H1 (cell line): ENCODE results near the gene DNAAF8. TPM values are rescaled to one million over a fixed set of nuclear protein-coding genes. Genes with fewer than 3 reads are reported as not detected.

Source experiments
- CTCF ChIA-PET: fragments of 300-600 bp; sonication (Branson Sonifier 250); formaldehyde crosslinking; loops from one replicate; lab custom pipeline; 2021; ENCODE audit not compliant: partially characterized antibody; lab: Charles Lee
- POLR2A ChIA-PET: fragments of 300-600 bp; sonication (Branson Sonifier 250); formaldehyde crosslinking; loops from one replicate; lab custom pipeline; 2021; ENCODE audit warnings: inconsistent platforms; ENCODE audit not compliant: partially characterized antibody; lab: Charles Lee
- DNase-seq, 2 experiments: peaks; one replicate each; pipeline versions ENCODE4 v3.0.0 to v3.0.0-alpha.2; 2010 to 2022; ENCODE audit warnings: low spot score in 2 of 2, low read depth in 1 of 2, mixed read lengths in 1 of 2
- FAIRE-seq: peaks from 2 replicates; lab custom pipeline; 2011; peaks lifted over from hg19 to GRCh38; lab: Jason Lieb, UNC
- H2AFZ ChIP-seq: 2 replicates; pipeline ENCODE4 v1.8.1; 2012; ENCODE audit warnings: low read length, inconsistent platforms
- H2AK5ac ChIP-seq: 2 replicates; pipeline ENCODE4 v1.6.1; 2013; ENCODE audit warnings: low read depth, low read length
- H2BK120ac ChIP-seq: replicated peaks from 2 replicates; pipeline ENCODE3; 2013; ENCODE audit warnings: low read depth, low read length, inconsistent platforms
- H2BK12ac ChIP-seq: 2 replicates; pipeline ENCODE4 v1.6.1; 2013; ENCODE audit warnings: low read depth, low read length
- H2BK15ac ChIP-seq: 2 replicates; pipeline ENCODE4 v1.6.1; 2013; ENCODE audit warnings: low read length
- H2BK20ac ChIP-seq: 2 replicates; pipeline ENCODE4 v1.6.1; 2013; ENCODE audit warnings: low read length
- H2BK5ac ChIP-seq: 2 replicates; pipeline ENCODE4 v1.6.1; 2013; ENCODE audit warnings: low read depth, low read length
- H3K14ac ChIP-seq: 2 replicates; pipeline ENCODE4 v1.6.1; 2013; ENCODE audit warnings: inconsistent platforms; ENCODE audit not compliant: insufficient read length
- H3K18ac ChIP-seq: 2 replicates; pipeline ENCODE4 v1.6.1; 2013; ENCODE audit warnings: low read length; ENCODE audit errors: extremely low read depth
- H3K23ac ChIP-seq: 2 replicates; pipeline ENCODE4 v1.6.1; 2013; ENCODE audit warnings: inconsistent platforms; ENCODE audit not compliant: insufficient read length
- H3K23me2 ChIP-seq: 2 replicates; pipeline ENCODE4 v1.6.1; 2013; ENCODE audit warnings: low read depth, low read length
- H3K27ac ChIP-seq: 2 replicates; pipeline ENCODE4 v1.6.1; 2011; ENCODE audit warnings: low read depth, low read length, inconsistent platforms
- H3K27me3 ChIP-seq, 4 experiments: replicated peaks in 1 of 4; 1 replicate in 1 of 4; 2 replicates in 3 of 4; pipeline versions ENCODE4 v1.6.1 to v1.8.1; 2011 to 2013; ENCODE audit warnings: low read length in 3 of 4, mild to moderate bottlenecking in 3 of 4, inconsistent platforms in 2 of 4, mixed read lengths in 2 of 4, moderate library complexity in 1 of 4; ENCODE audit not compliant: control insufficient read depth in 3 of 4, insufficient read depth in 3 of 4; ENCODE audit errors: extremely low read depth in 1 of 4
- H3K36me3 ChIP-seq, 4 experiments: 2 replicates each; pipeline versions ENCODE4 v1.6.1 to v1.8.1; 2011 to 2013; ENCODE audit warnings: mild to moderate bottlenecking in 4 of 4, low read length in 3 of 4, moderate library complexity in 2 of 4, control low read depth in 1 of 4, inconsistent platforms in 1 of 4; ENCODE audit not compliant: insufficient read depth in 4 of 4, control insufficient read depth in 2 of 4
- H3K4ac ChIP-seq: replicated peaks from 2 replicates; pipeline ENCODE3; 2013; ENCODE audit warnings: low read length, low read depth, mixed read lengths, inconsistent platforms; ENCODE audit not compliant: insufficient read length
- H3K4me1 ChIP-seq, 4 experiments: replicated peaks in 1 of 4; 1 replicate in 1 of 4; 2 replicates in 3 of 4; pipeline versions ENCODE4 v1.6.1 to v1.8.1; 2011 to 2013; ENCODE audit warnings: low read length in 3 of 4, inconsistent platforms in 2 of 4, mixed read lengths in 1 of 4; ENCODE audit not compliant: insufficient read depth in 4 of 4, control insufficient read depth in 3 of 4
- H3K4me2 ChIP-seq, 2 experiments: 2 replicates each; pipeline versions ENCODE4 v1.6.1 to v1.8.1; 2011 to 2013; ENCODE audit warnings: low read depth in 2 of 2, low read length in 2 of 2, control low read depth in 1 of 2, inconsistent platforms in 1 of 2, mild to moderate bottlenecking in 1 of 2; ENCODE audit not compliant: insufficient read depth in 1 of 2
- H3K4me3 ChIP-seq, 4 experiments: fragments of 200-600, 300-600 bp in 1 of 4; sonication (generic), shearing (Covaris generic), sonication (Bioruptor Twin) in 1 of 4; 2 replicates each; pipeline versions ENCODE4 v1.5.1 to v1.8.1; 2011 to 2016; ENCODE audit warnings: low read length in 4 of 4, low read depth in 3 of 4, control low read depth in 2 of 4, inconsistent platforms in 2 of 4, mild to moderate bottlenecking in 2 of 4, mixed read lengths in 1 of 4, moderate library complexity in 1 of 4; ENCODE audit not compliant: insufficient read depth in 2 of 4; ENCODE audit errors: extremely low read depth in 1 of 4
- H3K56ac ChIP-seq: replicated peaks from 2 replicates; pipeline ENCODE3; 2013; ENCODE audit warnings: low read depth, mild to moderate bottlenecking, mixed read lengths, low read length, inconsistent platforms; ENCODE audit not compliant: insufficient read length
- H3K79me1 ChIP-seq: 2 replicates; pipeline ENCODE4 v1.6.1; 2013; ENCODE audit warnings: low read depth, low read length, control low read depth
- H3K79me2 ChIP-seq, 2 experiments: 2 replicates each; pipeline versions ENCODE4 v1.6.1 to v1.8.1; 2012 to 2013; ENCODE audit warnings: low read length in 2 of 2, mild to moderate bottlenecking in 2 of 2, inconsistent platforms in 1 of 2; ENCODE audit not compliant: insufficient read depth in 2 of 2, control insufficient read depth in 1 of 2
- H3K9ac ChIP-seq, 4 experiments: replicated peaks in 1 of 4; 1 replicate in 1 of 4; 2 replicates in 3 of 4; pipeline versions ENCODE4 v1.6.1 to v1.8.1; 2011 to 2013; ENCODE audit warnings: low read depth in 3 of 4, low read length in 3 of 4, control low read depth in 2 of 4, mild to moderate bottlenecking in 2 of 4, moderate library complexity in 2 of 4, inconsistent platforms in 1 of 4; ENCODE audit errors: extremely low read depth in 1 of 4
- H3K9me3 ChIP-seq, 2 experiments: 2 replicates each; pipeline versions ENCODE4 v1.6.1 to v1.8.1; 2012 to 2013; ENCODE audit warnings: mild to moderate bottlenecking in 2 of 2, moderate library complexity in 2 of 2, control low read depth in 1 of 2, inconsistent platforms in 1 of 2, low read depth in 1 of 2, low read length in 1 of 2, mixed read lengths in 1 of 2; ENCODE audit not compliant: insufficient read depth in 2 of 2
- H4K20me1 ChIP-seq, 2 experiments: replicated peaks in 1 of 2; 2 replicates each; pipeline versions ENCODE3 to v1.8.1; 2011 to 2013; ENCODE audit warnings: inconsistent platforms in 2 of 2, low read length in 2 of 2, mild to moderate bottlenecking in 1 of 2; ENCODE audit not compliant: insufficient read depth in 2 of 2, control insufficient read depth in 1 of 2
- H4K5ac ChIP-seq: 2 replicates; pipeline ENCODE4 v1.6.1; 2013; ENCODE audit warnings: low read length, low read depth, mixed read lengths, inconsistent platforms; ENCODE audit not compliant: insufficient read length
- H4K8ac ChIP-seq: 2 replicates; pipeline ENCODE4 v1.8.0; 2013; ENCODE audit warnings: mild to moderate bottlenecking, moderate library complexity, low read length, inconsistent platforms; ENCODE audit not compliant: insufficient read depth; ENCODE audit errors: extremely low read depth
- H4K91ac ChIP-seq: replicated peaks from 2 replicates; pipeline ENCODE3; 2013; ENCODE audit warnings: low read length, mixed read lengths, inconsistent platforms; ENCODE audit not compliant: insufficient read length
- BCL11A ChIP-seq, 2 experiments: IDR thresholded peaks; one replicate each; pipeline ENCODE4 v1.6.1; 2011; ENCODE audit warnings: low read depth in 2 of 2, low read length in 2 of 2, mild to moderate bottlenecking in 2 of 2
- CREB1 ChIP-seq: IDR thresholded peaks from 2 replicates; pipeline ENCODE4 v1.6.1; 2012; ENCODE audit warnings: inconsistent platforms
- EGR1 ChIP-seq: IDR thresholded peaks from 2 replicates; pipeline ENCODE4 v1.6.1; 2011; ENCODE audit warnings: low read depth, low read length, borderline replicate concordance
- JUN ChIP-seq: IDR thresholded peaks from 2 replicates; pipeline ENCODE4 v1.6.1; 2011; ENCODE audit warnings: low read depth, mild to moderate bottlenecking, improper control_type of control experiment, low read length
- JUND ChIP-seq: IDR thresholded peaks from 2 replicates; pipeline ENCODE4 v1.6.1; 2011; ENCODE audit warnings: mild to moderate bottlenecking, improper control_type of control experiment, low read length
- NANOG ChIP-seq: IDR thresholded peaks from 2 replicates; pipeline ENCODE4 v1.6.1; 2011; ENCODE audit warnings: low read length, low read depth, mild to moderate bottlenecking, inconsistent platforms; ENCODE audit not compliant: insufficient read depth, poor library complexity, severe bottlenecking
- POLR2A ChIP-seq, 2 experiments: IDR thresholded peaks; 1 replicate in 1 of 2; 2 replicates in 1 of 2; pipeline ENCODE4 v1.6.1; 2011; ENCODE audit warnings: low read depth in 2 of 2, low read length in 2 of 2, mild to moderate bottlenecking in 2 of 2; ENCODE audit errors: control extremely low read depth in 1 of 2
- RXRA ChIP-seq: IDR thresholded peaks from 2 replicates; pipeline ENCODE4 v1.6.1; 2011; ENCODE audit warnings: low read depth, mild to moderate bottlenecking, low read length, moderate library complexity; ENCODE audit not compliant: insufficient read depth
- SP4 ChIP-seq: IDR thresholded peaks from 2 replicates; pipeline ENCODE4 v1.6.1; 2012; ENCODE audit warnings: low read length, inconsistent platforms
- SUZ12 ChIP-seq: fragments of 200-600 bp; sonication (generic); IDR thresholded peaks from 2 replicates; pipeline ENCODE4 v1.6.1; 2012; ENCODE audit warnings: mild to moderate bottlenecking, inconsistent platforms, low read length, moderate library complexity, mixed read lengths
- TEAD4 ChIP-seq: IDR thresholded peaks from 2 replicates; pipeline ENCODE4 v1.6.1; 2012; ENCODE audit warnings: low read depth, low read length, inconsistent platforms, mixed read lengths
- USF2 ChIP-seq: IDR thresholded peaks from 2 replicates; pipeline ENCODE4 v1.6.1; 2011; ENCODE audit warnings: low read length, improper control_type of control experiment
- YY1 ChIP-seq: IDR thresholded peaks from 2 replicates; pipeline ENCODE4 v1.6.1; 2011; ENCODE audit warnings: low read depth, mild to moderate bottlenecking, low read length
- WGBS, 2 experiments: shearing (Covaris generic) in 1 of 2; methylation state at CpG; one replicate each; pipeline versions ENCODE4 v1.1.6 to v1.1.7; 2013 to 2015; ENCODE audit warnings: low lambda C conversion rate in 2 of 2, mixed read lengths in 2 of 2, inconsistent platforms in 1 of 2, low coverage in 1 of 2, missing lambda C conversion rate in 1 of 2; ENCODE audit not compliant: insufficient replicate concordance in 2 of 2, insufficient coverage in 1 of 2, insufficient read length in 1 of 2; ENCODE audit errors: extremely low coverage in 1 of 2, missing lambda C conversion rate in 1 of 2; 5-methylcytosine and 5-hydroxymethylcytosine counted together
- polyA plus RNA-seq, 7 experiments: library from polyadenylated mRNA; depleted of rRNA in 3 of 7; stranded (reverse) in 5 of 7; unstranded in 2 of 7; fragments of >200 nt in 5 of 7; fragments of 200-250 nt in 2 of 7; gene quantifications; 1 replicate in 5 of 7; 2 replicates in 1 of 7; 4 replicates in 1 of 7; pipeline versions ENCODE4 v1.2.1 to v1.2.3, GENCODE V29; 2011 to 2013; ENCODE audit warnings: missing spikeins in 2 of 7, mixed read lengths in 2 of 7
- total RNA-seq: library from RNA; stranded (reverse); fragmentation: NEBNext Ultra II Directional; extraction: Animal tissue kit (Norgen Biotek cat#: 25700); gene quantifications from 2 replicates; pipeline ENCODE4 v1.2.1, GENCODE V29; 2021

Gene DNAAF8
- total and polyA plus RNA-seq, 2 of the 8 experiments (the other 6 are each of a cell fraction or from before 2014, with no cell fraction given): 0.39 TPM; not detected in 1

DNA sequence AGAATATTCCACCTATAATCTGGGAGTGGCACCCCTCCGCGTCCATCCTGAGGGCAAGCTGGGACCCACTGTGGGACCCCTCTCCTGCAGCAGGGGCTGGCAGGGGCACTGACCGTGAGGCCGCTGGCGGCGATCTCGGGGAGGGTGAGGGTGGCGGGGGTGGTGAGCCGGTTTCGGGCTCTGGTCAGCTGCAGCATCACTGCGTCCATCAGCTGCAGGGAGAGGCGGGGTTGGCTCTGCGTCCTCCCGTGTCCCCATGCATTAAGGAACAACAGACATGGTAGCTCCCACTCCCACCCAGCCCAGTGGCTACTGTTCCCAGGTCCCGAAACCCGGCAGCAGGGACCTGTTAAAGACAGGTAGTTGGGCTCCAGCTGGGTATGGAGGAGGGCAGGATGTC, 64.1 kb downstream of the DNAAF8 start:
- Histone ChIP-seq H3K23ac (no peak overlapping the region), H2BK120ac (no peak overlapping the region), H3K9me3 (no peaks in the 10 kb centered on the region), H3K4me3 (no peak overlapping the region), H3K56ac (no peak overlapping the region), H3K27me3 (no peaks in the 10 kb centered on the region), H3K36me3 (peaks cover 0 to 2% (median 0%) of the 10 kb centered on the region in 4 experiments; a peak in 3 of 8 replicates), H3K14ac (no peak overlapping the region), H3K4ac (no peak overlapping the region), H2BK15ac (no peak overlapping the region), H3K79me2 (no peaks in the 10 kb centered on the region), H3K23me2 (peaks cover 8% of the 10 kb centered on the region; the same call in 1 of the 2 replicates), H3K27ac (no peak overlapping the region), H2AFZ (no peak overlapping the region), H4K20me1 (peaks cover 0 to 5% of the 10 kb centered on the region in 2 experiments), H2BK12ac (no peak overlapping the region), H3K4me1 (peaks cover 0 to 14% (median 8%) of the 10 kb centered on the region in 4 experiments; a peak in 4 of 7 replicates), H4K5ac (no peak overlapping the region), H2AK5ac (no peak overlapping the region), H3K18ac (no peak overlapping the region), H2BK20ac (no peak overlapping the region), H2BK5ac (no peak overlapping the region), H3K9ac (no peak overlapping the region), H4K8ac (no peak overlapping the region), H3K4me2 (no peak overlapping the region), H4K91ac (no peak overlapping the region), H3K79me1 (no peaks in the 10 kb centered on the region)
- ChIA-PET POLR2A (interaction anchor here (1.6 kb wide), 1 partner anchor 10 kb away, joined by 4 read pairs; no protein-coding TSS in a partner anchor), CTCF (interaction anchor here (0.9 to 1.2 kb wide), 2 partner anchors 32 to 81 kb away, joined by 3 read pairs; partner anchors contain the start of gene ZNF500)
- 86% methylated on average over 12 of the region's 16 CpGs; no CpG with 5 or more reads in 1 of the 2 experiments for WGBS, 2 experiments
- DNase-seq: no peak
- FAIRE-seq: no peak
- TF ChIP-seq SUZ12 (no peak), YY1 (no peak), POLR2A (IDR thresholded peaks at IDR 0.05; ENCODE audit: control extremely low read depth in 1 of 2, low read depth in 2 of 2, low read length in 2 of 2) (no peak), USF2 (no peak), RXRA (no peak), JUND (no peak), BCL11A (IDR thresholded peaks at IDR 0.05; ENCODE audit: low read depth in 2 of 2, low read length in 2 of 2) (no peak), TEAD4 (no peak), NANOG (no peak), JUN (no peak), CREB1 (no peak), SP4 (no peak), EGR1 (no peak)
